ENCODE data around the gene ANGPTL1. TPM values are rescaled to one million over a fixed set of nuclear protein-coding genes. Genes with fewer than 3 reads are reported as not detected.

ANGPTL1 gene
- total and polyA plus RNA-seq, 2 of the 8 experiments (the other 6 are each of a cell fraction or from before 2014, with no cell fraction given) = not detected

- Histone ChIP-seq H3K14ac (ENCODE audit: insufficient read length) (no peak overlapping the region), H3K4me2 (ENCODE audit: insufficient read depth in 1 of 2, low read depth in 2 of 2, low read length in 2 of 2) (no peak overlapping the region), H3K23me2 (ENCODE audit: low read depth, low read length) (no peaks in the 10 kb centered on the region), H4K5ac (ENCODE audit: insufficient read length, low read depth, low read length) (no peak overlapping the region), H4K20me1 (replicated peaks in 1 of 2; ENCODE audit: control insufficient read depth in 1 of 2, insufficient read depth in 2 of 2, low read length in 2 of 2) (no peaks in the 10 kb centered on the region), H3K27ac (ENCODE audit: low read depth, low read length) (no peak overlapping the region), H2AK5ac (ENCODE audit: low read depth, low read length) (no peak overlapping the region), H2BK15ac (ENCODE audit: low read length) (no peak overlapping the region), H3K79me1 (ENCODE audit: low read depth, low read length) (no peaks in the 10 kb centered on the region), H3K9me3 (ENCODE audit: insufficient read depth in 2 of 2, low read depth in 1 of 2, low read length in 1 of 2) (no peaks in the 10 kb centered on the region), H3K4me1 (replicated peaks in 1 of 4; ENCODE audit: control insufficient read depth in 3 of 4, insufficient read depth in 4 of 4, low read length in 3 of 4) (no peaks in the 10 kb centered on the region), H2BK20ac (ENCODE audit: low read length) (no peak overlapping the region), H2AFZ (ENCODE audit: low read length) (no peak overlapping the region), H3K23ac (ENCODE audit: insufficient read length) (no peak overlapping the region), H2BK120ac (replicated peaks; ENCODE audit: low read depth, low read length) (no peak overlapping the region), H2BK5ac (ENCODE audit: low read depth, low read length) (no peak overlapping the region), H3K56ac (replicated peaks; ENCODE audit: insufficient read length, low read depth, low read length) (no peak overlapping the region), H3K27me3 (replicated peaks in 1 of 4; ENCODE audit: control insufficient read depth in 3 of 4, extremely low read depth in 1 of 4, insufficient read depth in 3 of 4, low read length in 3 of 4) (no peaks in the 10 kb centered on the region), H3K9ac (replicated peaks in 1 of 4; ENCODE audit: extremely low read depth in 1 of 4, low read depth in 3 of 4, low read length in 3 of 4) (no peak overlapping the region), H4K91ac (replicated peaks; ENCODE audit: insufficient read length, low read length) (no peak overlapping the region), H3K4me3 (ENCODE audit: extremely low read depth in 1 of 4, insufficient read depth in 2 of 4, low read depth in 3 of 4, low read length in 4 of 4) (no peak overlapping the region), H3K4ac (replicated peaks; ENCODE audit: insufficient read length, low read depth, low read length) (no peak overlapping the region), H3K79me2 (ENCODE audit: control insufficient read depth in 1 of 2, insufficient read depth in 2 of 2, low read length in 2 of 2) (no peaks in the 10 kb centered on the region), H3K18ac (ENCODE audit: extremely low read depth, low read length) (no peak overlapping the region), H3K36me3 (ENCODE audit: control insufficient read depth in 2 of 4, insufficient read depth in 4 of 4, low read length in 3 of 4) (peaks cover 0 to 10% (median 3%) of the 10 kb centered on the region in 4 experiments; a peak in 5 of 8 replicates), H2BK12ac (ENCODE audit: low read depth, low read length) (no peak overlapping the region), H4K8ac (ENCODE audit: extremely low read depth, insufficient read depth, low read length) (no peak overlapping the region; the same call in 1 of the 2 replicates)
- FAIRE-seq = no peak
- POLR2A ChIA-PET (ENCODE audit: partially characterized antibody) = no interaction called here
- CTCF ChIA-PET (ENCODE audit: partially characterized antibody) = no interaction called here
- no peak for DNase-seq (ENCODE audit: low read depth in 1 of 2, low spot score in 2 of 2)
- 76% methylated on average over 1 of the region's 1 CpG; no CpG with 5 or more reads in 1 of the 2 experiments for WGBS, 2 experiments (ENCODE audit: extremely low coverage in 1 of 2, insufficient coverage in 1 of 2, insufficient read length in 1 of 2, insufficient replicate concordance in 2 of 2, low coverage in 1 of 2, low lambda C conversion rate in 2 of 2, missing lambda C conversion rate in 1 of 2)
- TF ChIP-seq TAF1 (IDR thresholded peaks at IDR 0.05; ENCODE audit: low read depth, low read length) = no peak
- no peak for TF ChIP-seq CHD2 (IDR thresholded peaks at IDR 0.05; ENCODE audit: low read length)
- no peak for TF ChIP-seq POLR2A (IDR thresholded peaks at IDR 0.05; ENCODE audit: control extremely low read depth in 1 of 2, low read depth in 2 of 2, low read length in 2 of 2)
- TF ChIP-seq NANOG (IDR thresholded peaks at IDR 0.05; ENCODE audit: insufficient read depth, low read depth, low read length, poor library complexity, severe bottlenecking) = no peak
- no peak for TF ChIP-seq RFX5 (IDR thresholded peaks at IDR 0.05; ENCODE audit: borderline replicate concordance, low read depth, low read length)
- no peak for TF ChIP-seq BCL11A (IDR thresholded peaks at IDR 0.05; ENCODE audit: low read depth in 2 of 2, low read length in 2 of 2)
- TF ChIP-seq RNF2 (IDR thresholded peaks at IDR 0.05; ENCODE audit: borderline replicate concordance, low read depth, low read length, missing control alignments, poor library complexity, severe bottlenecking) = no peak
- no peak for TF ChIP-seq MAFK (IDR thresholded peaks at IDR 0.05; ENCODE audit: low read depth, low read length)
Measured at GRCh38 chr1:178908358-178908757, 37.5 kb upstream of the ANGPTL1 start.

All from H1 (cell line).